ENCODE data around the gene ENOX1. TPM values are rescaled to one million over a fixed set of nuclear protein-coding genes. Genes with fewer than 3 reads are reported as not detected.

ENOX1 gene
- total and polyA plus RNA-seq, 2 of the 8 experiments (the other 6 are each of a cell fraction or from before 2014, with no cell fraction given), result 0.23 to 0.37 TPM

DNA sequence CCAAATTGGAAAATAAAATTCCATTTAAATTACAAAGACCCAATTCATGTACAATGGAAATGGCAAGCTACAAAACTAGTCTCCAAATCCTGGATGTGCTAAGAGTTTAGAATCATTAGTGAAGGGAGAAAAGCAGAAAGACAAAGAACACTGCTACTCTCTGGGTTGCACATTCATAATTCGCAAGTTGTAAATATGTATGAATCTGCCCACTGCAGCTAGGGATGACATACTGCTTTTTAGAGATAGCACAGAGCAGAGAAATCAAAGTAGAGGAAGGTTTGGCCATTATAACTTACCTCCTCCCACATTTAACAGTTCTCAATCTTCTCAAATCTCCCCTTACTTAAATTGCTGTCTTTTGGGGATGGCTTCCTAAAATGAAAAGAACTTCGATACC, 231.1 kb downstream of the ENOX1 start:
- no peak overlapping the region for H3K9ac ChIP-seq (replicated peaks in 1 of 4; ENCODE audit: extremely low read depth in 1 of 4, low read depth in 3 of 4, low read length in 3 of 4)
- no peaks in the 10 kb centered on the region for H3K36me3 ChIP-seq (ENCODE audit: control insufficient read depth in 2 of 4, insufficient read depth in 4 of 4, low read length in 3 of 4)
- no peaks in the 10 kb centered on the region for H3K9me3 ChIP-seq (ENCODE audit: insufficient read depth in 2 of 2, low read depth in 1 of 2, low read length in 1 of 2)
- no peak overlapping the region for H4K91ac ChIP-seq (replicated peaks; ENCODE audit: insufficient read length, low read length)
- no peak overlapping the region for H2BK120ac ChIP-seq (replicated peaks; ENCODE audit: low read depth, low read length)
- no peaks in the 10 kb centered on the region for H3K4me1 ChIP-seq (replicated peaks in 1 of 4; ENCODE audit: control insufficient read depth in 3 of 4, insufficient read depth in 4 of 4, low read length in 3 of 4)
- H3K23ac ChIP-seq (ENCODE audit: insufficient read length), result no peak overlapping the region
- H4K8ac ChIP-seq (ENCODE audit: extremely low read depth, insufficient read depth, low read length), result no peak overlapping the region
- H3K4me2 ChIP-seq (ENCODE audit: insufficient read depth in 1 of 2, low read depth in 2 of 2, low read length in 2 of 2), result no peak overlapping the region
- no peak overlapping the region for H2AFZ ChIP-seq (ENCODE audit: low read length)
- no peaks in the 10 kb centered on the region for H3K23me2 ChIP-seq (ENCODE audit: low read depth, low read length)
- H2BK5ac ChIP-seq (ENCODE audit: low read depth, low read length), result no peak overlapping the region
- no peak overlapping the region for H3K56ac ChIP-seq (replicated peaks; ENCODE audit: insufficient read length, low read depth, low read length)
- no peak overlapping the region for H3K4me3 ChIP-seq (ENCODE audit: extremely low read depth in 1 of 4, insufficient read depth in 2 of 4, low read depth in 3 of 4, low read length in 4 of 4)
- no peak overlapping the region for H2BK15ac ChIP-seq (ENCODE audit: low read length)
- H2AK5ac ChIP-seq (ENCODE audit: low read depth, low read length), result no peak overlapping the region
- no peak overlapping the region for H3K18ac ChIP-seq (ENCODE audit: extremely low read depth, low read length)
- ChIA-PET CTCF (ENCODE audit: partially characterized antibody) (no interaction called here), POLR2A (ENCODE audit: partially characterized antibody) (no interaction called here)
- H3K14ac ChIP-seq (ENCODE audit: insufficient read length), result no peak overlapping the region
- H2BK12ac ChIP-seq (ENCODE audit: low read depth, low read length), result no peak overlapping the region
- no peak overlapping the region for H2BK20ac ChIP-seq (ENCODE audit: low read length)
- H4K20me1 ChIP-seq (replicated peaks in 1 of 2; ENCODE audit: control insufficient read depth in 1 of 2, insufficient read depth in 2 of 2, low read length in 2 of 2), result no peaks in the 10 kb centered on the region
- H3K79me2 ChIP-seq (ENCODE audit: control insufficient read depth in 1 of 2, insufficient read depth in 2 of 2, low read length in 2 of 2), result no peaks in the 10 kb centered on the region
- 88% methylated on average over 2 of the region's 2 CpGs; no CpG with 5 or more reads in 1 of the 2 experiments for WGBS, 2 experiments (ENCODE audit: extremely low coverage in 1 of 2, insufficient coverage in 1 of 2, insufficient read length in 1 of 2, insufficient replicate concordance in 2 of 2, low coverage in 1 of 2, low lambda C conversion rate in 2 of 2, missing lambda C conversion rate in 1 of 2)
- DNase-seq (ENCODE audit: low read depth in 1 of 2, low spot score in 2 of 2), result no peak
- no peak for FAIRE-seq
- no peaks in the 10 kb centered on the region for H3K79me1 ChIP-seq (ENCODE audit: low read depth, low read length)
- no peak overlapping the region for H3K27ac ChIP-seq (ENCODE audit: low read depth, low read length)
- TF ChIP-seq POU5F1 (IDR thresholded peaks at IDR 0.05; ENCODE audit: low read depth, low read length) (no peak), EZH2 (IDR thresholded peaks at IDR 0.05; ENCODE audit: low read depth, low read length, severe bottlenecking) (no peak), SRF (IDR thresholded peaks at IDR 0.05; ENCODE audit: low read depth, low read length) (no peak), POLR2A (IDR thresholded peaks at IDR 0.05; ENCODE audit: control extremely low read depth in 1 of 2, low read depth in 2 of 2, low read length in 2 of 2) (no peak), HDAC2 (IDR thresholded peaks at IDR 0.05; ENCODE audit: borderline replicate concordance in 1 of 2, low read depth in 2 of 2, low read length in 2 of 2) (no peak), TAF7 (optimal IDR thresholded peaks at IDR 0.05; ENCODE audit: borderline replicate concordance, low read depth, low read length) (no peak), MAFK (IDR thresholded peaks at IDR 0.05; ENCODE audit: low read depth, low read length) (no peak), TBP (IDR thresholded peaks at IDR 0.05; ENCODE audit: low read depth, low read length) (no peak), PHF8 (conservative IDR thresholded peaks at IDR 0.05; ENCODE audit: low read depth, low read length) (no peak), BRCA1 (IDR thresholded peaks at IDR 0.05; ENCODE audit: low read depth, low read length) (no peak), BACH1 (IDR thresholded peaks at IDR 0.05; ENCODE audit: low read length) (no peak), EGR1 (IDR thresholded peaks at IDR 0.05; ENCODE audit: borderline replicate concordance, low read depth, low read length) (no peak), CTBP2 (IDR thresholded peaks at IDR 0.05; ENCODE audit: borderline replicate concordance, insufficient read depth, insufficient read length, low read length) (no peak), NANOG (IDR thresholded peaks at IDR 0.05; ENCODE audit: insufficient read depth, low read depth, low read length, poor library complexity, severe bottlenecking) (no peak), ASH2L (IDR thresholded peaks at IDR 0.05; ENCODE audit: low read length) (no peak)
- no peak overlapping the region for H3K4ac ChIP-seq (replicated peaks; ENCODE audit: insufficient read length, low read depth, low read length)
- no peaks in the 10 kb centered on the region for H3K27me3 ChIP-seq (replicated peaks in 1 of 4; ENCODE audit: control insufficient read depth in 3 of 4, extremely low read depth in 1 of 4, insufficient read depth in 3 of 4, low read length in 3 of 4)
- no peak overlapping the region for H4K5ac ChIP-seq (ENCODE audit: insufficient read length, low read depth, low read length)

Measured in H1 (cell line).